Measurements from ENCODE around the gene SEPTIN8. TPM values are rescaled to one million over a fixed set of nuclear protein-coding genes. Genes with fewer than 3 reads are reported as not detected.
"Not testable (repeated sequence)": the region's sequence is repeated elsewhere in the genome, so short reads cannot be mapped to it uniquely, and the experiment has no call there.

SEPTIN8 gene
- total RNA-seq, 1 donor = 3.8 TPM

DNA sequence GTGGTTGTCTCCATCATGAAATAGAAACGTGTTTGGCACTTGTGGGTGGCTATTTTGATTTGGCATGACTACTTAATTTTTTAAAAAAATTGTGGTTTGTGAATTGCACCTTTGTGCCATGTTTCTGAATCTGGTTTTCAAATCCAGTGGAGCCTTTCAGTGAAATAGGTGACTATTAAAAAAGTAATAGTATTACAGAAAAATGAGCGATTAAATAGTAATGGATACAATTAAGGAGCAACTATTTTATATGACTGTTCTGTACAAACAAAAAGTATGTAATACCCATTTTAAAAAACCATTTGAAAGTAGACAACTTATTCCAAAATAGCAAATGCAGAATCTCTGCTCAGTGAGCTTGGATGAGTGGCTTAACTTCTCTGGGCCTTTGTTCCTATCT lies 39.0 kb upstream of the SEPTIN8 start:
- H3K4me3 ChIP-seq (ENCODE audit: low read length) = no peak overlapping the region
- no peaks in the 10 kb centered on the region for H3K9me3 ChIP-seq (ENCODE audit: low read depth, low read length)
- H3K27me3 ChIP-seq (ENCODE audit: insufficient read depth, low read length) = peaks cover 64% of the 10 kb centered on the region
- peaks cover 34% of the 10 kb centered on the region for H3K4me1 ChIP-seq (ENCODE audit: insufficient read depth, low read length)

DNA sequence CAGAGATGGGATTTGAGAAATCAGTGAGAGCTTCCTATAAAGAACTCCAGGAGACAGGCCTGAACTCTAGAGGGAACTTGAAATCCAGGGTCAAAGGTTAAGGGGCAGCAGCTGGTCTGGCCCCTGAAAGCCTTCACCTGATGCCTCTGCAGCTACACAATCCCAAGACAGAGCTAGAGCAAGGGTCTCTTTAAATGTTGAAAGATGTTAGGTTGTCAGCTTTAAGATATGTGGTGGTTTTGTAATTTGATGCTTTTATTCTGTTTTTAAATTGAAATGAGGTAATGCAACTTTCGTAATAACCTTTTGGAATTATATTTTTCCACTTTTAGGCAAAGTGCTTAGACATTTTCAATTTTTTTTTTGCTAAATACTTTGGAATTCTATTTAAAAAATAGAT lies 38.4 kb upstream of the SEPTIN8 start:
- no peak overlapping the region for H3K4me3 ChIP-seq (ENCODE audit: low read length)
- peaks cover 34% of the 10 kb centered on the region for H3K4me1 ChIP-seq (ENCODE audit: insufficient read depth, low read length)
- H3K9me3 ChIP-seq (ENCODE audit: low read depth, low read length) = no peaks in the 10 kb centered on the region
- H3K27me3 ChIP-seq (ENCODE audit: insufficient read depth, low read length) = peaks cover 64% of the 10 kb centered on the region

DNA sequence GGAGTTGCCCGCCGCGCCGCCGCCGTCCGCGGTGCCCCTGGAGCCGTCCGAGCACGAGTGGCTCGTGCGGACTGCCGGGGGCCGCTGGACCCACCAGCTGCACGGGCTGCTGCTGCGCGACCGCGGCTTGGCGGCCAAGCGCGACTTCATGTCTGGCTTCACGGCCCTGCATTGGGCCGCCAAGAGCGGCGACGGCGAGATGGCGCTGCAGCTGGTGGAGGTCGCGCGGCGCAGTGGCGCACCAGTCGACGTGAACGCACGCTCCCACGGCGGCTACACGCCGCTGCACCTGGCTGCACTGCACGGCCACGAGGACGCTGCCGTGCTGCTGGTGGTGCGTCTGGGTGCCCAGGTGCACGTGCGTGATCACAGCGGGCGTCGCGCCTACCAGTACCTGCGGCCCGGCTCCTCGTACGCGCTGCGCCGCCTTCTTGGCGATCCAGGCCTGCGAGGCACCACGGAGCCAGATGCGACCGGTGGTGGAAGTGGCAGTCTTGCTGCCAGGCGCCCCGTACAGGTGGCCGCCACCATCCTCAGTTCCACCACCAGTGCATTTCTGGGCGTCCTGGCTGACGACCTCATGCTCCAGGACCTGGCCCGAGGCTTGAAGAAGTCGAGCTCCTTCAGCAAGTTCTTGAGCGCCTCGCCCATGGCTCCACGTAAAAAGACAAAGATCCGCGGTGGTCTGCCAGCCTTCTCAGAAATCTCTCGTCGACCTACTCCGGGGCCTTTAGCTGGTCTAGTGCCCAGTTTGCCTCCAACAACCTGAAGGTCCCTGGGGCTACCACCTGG lies 37.7 kb upstream of the SEPTIN8 start:
- Histone ChIP-seq H3K4me3 (ENCODE audit: low read length) (no peak overlapping the region), H3K4me1 (ENCODE audit: insufficient read depth, low read length) (peaks cover 26% of the 10 kb centered on the region), H3K27me3 (ENCODE audit: insufficient read depth, low read length) (peaks cover 65% of the 10 kb centered on the region), H3K9me3 (ENCODE audit: low read depth, low read length) (no peaks in the 10 kb centered on the region)

DNA sequence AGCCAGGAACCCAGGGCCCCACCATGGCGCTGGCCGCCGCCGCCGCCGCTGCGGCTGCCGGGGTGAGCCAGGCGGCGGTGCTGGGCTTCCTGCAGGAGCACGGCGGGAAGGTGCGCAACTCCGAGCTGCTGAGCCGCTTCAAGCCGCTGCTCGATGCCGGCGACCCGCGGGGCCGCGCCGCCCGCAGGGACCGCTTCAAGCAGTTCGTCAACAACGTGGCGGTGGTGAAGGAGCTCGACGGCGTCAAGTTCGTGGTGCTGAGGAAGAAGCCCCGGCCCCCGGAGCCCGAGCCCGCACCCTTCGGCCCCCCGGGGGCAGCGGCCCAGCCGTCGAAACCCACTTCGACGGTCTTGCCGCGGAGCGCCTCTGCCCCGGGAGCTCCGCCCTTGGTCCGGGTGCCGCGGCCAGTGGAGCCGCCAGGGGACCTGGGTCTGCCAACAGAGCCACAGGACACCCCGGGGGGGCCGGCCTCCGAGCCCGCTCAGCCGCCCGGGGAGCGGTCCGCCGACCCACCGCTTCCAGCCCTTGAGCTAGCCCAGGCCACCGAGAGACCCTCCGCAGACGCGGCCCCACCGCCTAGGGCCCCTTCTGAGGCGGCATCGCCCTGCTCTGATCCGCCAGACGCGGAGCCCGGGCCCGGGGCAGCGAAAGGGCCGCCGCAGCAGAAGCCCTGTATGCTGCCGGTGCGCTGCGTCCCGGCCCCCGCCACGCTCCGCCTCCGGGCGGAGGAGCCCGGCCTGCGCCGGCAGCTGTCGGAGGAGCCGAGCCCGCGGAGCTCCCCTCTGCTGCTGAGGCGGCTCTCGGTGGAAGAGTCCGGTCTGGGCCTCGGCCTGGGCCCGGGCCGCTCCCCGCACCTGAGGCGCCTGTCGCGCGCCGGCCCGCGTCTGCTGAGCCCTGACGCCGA lies 36.8 kb upstream of the SEPTIN8 start:
- Histone ChIP-seq H3K27me3 (ENCODE audit: insufficient read depth, low read length) (peaks cover 65% of the 10 kb centered on the region), H3K4me3 (ENCODE audit: low read length) (no peak overlapping the region), H3K9me3 (ENCODE audit: low read depth, low read length) (no peaks in the 10 kb centered on the region), H3K4me1 (ENCODE audit: insufficient read depth, low read length) (peaks cover 21% of the 10 kb centered on the region)

DNA sequence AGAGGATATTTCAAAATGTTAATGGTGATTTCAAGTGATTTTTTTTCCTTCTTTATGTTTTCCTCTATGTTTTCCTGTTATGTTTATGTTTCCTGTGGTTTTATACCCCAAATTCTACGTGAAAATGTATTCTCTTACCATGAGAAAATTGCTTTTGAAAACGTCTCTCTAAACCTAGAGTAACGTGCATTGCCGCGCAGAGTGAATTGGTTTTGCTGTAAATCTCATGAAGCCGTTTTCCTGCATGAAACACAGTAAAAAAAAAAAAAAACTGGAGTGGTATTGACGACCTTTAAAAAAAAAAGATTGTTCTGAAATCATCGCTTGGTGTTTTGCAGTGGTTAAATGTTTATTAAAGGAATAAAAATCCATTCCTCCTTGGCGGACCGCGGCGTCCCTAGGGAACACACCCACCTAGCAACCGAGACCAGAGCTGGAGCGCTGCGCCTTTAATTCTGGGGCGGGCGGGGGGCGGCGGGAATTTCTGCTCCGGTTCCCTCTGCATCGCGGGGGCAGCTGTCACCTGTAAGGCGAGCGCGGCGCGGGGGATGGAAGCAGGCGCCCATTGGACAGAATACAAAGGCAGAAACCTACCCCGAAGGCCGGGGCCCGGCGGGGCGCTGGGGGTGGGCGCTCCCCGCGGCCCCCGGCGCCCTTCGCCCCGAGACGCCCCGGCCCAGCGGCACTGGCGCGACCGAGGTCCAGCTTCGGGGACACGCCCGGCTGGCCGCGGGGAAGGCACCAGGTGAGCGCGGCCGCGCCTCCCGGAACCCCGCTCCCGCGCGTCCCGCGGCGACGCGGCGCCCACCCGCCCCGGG lies 36.0 kb upstream of the SEPTIN8 start, which contains the start of gene SOWAHA:
TSS of gene SOWAHA (plus strand) at position 522 of the 818 bp plus-strand sequence. CDS start 320 bp downstream, outside the sequence.
- Histone ChIP-seq H3K4me3 (ENCODE audit: low read length) (no peak within 1 kb of the TSS), H3K9me3 (ENCODE audit: low read depth, low read length) (no peaks in the 10 kb centered on the region), H3K27me3 (ENCODE audit: insufficient read depth, low read length) (peaks cover 66% of the 10 kb centered on the region), H3K4me1 (ENCODE audit: insufficient read depth, low read length) (peaks cover 21% of the 10 kb centered on the region)

DNA sequence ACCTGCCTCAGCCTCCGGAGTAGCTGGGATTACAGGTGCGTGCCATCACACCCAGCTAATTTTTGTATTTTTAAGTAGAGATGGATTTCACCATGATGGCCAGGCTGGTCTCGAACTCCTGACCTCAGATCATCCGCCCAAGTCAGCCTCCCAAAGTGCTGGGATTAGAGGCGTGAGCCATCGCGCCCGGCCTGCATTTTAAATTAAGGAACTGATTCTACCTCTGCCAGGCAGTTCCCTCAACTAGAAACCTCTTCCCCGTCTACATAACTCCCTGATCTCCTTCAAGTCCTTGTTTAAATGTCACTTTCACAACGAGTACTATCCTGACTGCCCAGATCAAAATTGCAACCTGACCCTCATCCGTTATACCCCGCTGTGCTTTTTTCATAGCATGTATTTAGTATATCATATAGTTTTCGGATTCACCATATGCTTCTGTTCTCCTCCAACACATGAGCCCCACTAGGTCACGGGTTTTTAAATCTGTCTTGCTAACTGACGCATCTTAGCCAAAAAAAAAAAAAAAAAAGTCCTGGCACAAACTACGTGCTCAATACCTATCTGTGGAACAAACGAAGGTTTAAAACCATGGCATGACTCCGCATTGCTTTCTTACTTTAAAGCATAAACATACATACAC lies 35.2 kb upstream of the SEPTIN8 start:
- Histone ChIP-seq H3K27me3 (ENCODE audit: insufficient read depth, low read length) (peaks cover 62% of the 10 kb centered on the region), H3K4me3 (ENCODE audit: low read length) (no peak overlapping the region), H3K9me3 (ENCODE audit: low read depth, low read length) (no peaks in the 10 kb centered on the region), H3K4me1 (ENCODE audit: insufficient read depth, low read length) (peaks cover 21% of the 10 kb centered on the region)

DNA sequence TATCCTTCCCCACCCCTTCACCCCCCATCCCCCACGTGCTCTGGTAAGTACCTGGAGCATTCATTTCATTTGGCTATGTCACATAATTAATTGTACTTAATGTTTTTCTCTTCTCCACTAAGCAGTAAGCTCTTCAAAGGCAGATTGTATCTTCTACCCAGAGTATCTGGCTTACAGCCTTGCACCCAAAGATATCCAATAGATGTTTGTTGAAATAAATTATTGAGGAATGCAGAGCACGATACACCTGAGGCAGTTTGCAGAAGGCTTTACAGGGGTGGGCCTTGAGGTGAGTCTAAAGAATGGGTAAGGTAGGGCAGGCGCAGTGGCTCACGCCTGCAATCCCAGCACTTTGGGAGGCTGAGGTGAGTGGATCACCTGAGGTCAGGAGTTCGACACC lies 33.6 kb upstream of the SEPTIN8 start:
- Histone ChIP-seq H3K4me3 (ENCODE audit: low read length) (no peak overlapping the region), H3K27me3 (ENCODE audit: insufficient read depth, low read length) (peaks cover 64% of the 10 kb centered on the region), H3K9me3 (ENCODE audit: low read depth, low read length) (no peaks in the 10 kb centered on the region), H3K4me1 (ENCODE audit: insufficient read depth, low read length) (peaks cover 21% of the 10 kb centered on the region)

DNA sequence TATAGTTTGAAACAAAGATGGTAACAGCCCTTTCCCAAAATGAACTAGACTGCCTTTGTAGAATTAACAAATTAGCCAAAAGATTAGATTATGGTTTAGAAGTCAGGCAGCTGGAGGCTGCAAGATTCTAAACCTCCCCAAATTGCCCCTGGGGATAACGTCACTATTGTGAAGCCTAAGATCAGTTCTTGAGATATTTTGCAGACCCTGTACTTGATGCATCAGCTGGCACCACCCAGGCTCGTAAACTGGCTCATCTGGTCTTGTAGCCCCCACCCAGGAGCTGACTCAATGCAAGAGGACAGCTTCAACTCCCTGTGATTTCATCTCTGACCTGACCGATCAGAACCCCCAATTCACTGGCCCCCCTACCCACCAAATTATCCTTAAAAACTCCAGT lies 31.8 kb upstream of the SEPTIN8 start:
- no peaks in the 10 kb centered on the region for H3K9me3 ChIP-seq (ENCODE audit: low read depth, low read length)
- H3K27me3 ChIP-seq (ENCODE audit: insufficient read depth, low read length) = peaks cover 49% of the 10 kb centered on the region
- H3K4me1 ChIP-seq (ENCODE audit: insufficient read depth, low read length) = peaks cover 18% of the 10 kb centered on the region
- H3K4me3 ChIP-seq (ENCODE audit: low read length) = no peak overlapping the region

DNA sequence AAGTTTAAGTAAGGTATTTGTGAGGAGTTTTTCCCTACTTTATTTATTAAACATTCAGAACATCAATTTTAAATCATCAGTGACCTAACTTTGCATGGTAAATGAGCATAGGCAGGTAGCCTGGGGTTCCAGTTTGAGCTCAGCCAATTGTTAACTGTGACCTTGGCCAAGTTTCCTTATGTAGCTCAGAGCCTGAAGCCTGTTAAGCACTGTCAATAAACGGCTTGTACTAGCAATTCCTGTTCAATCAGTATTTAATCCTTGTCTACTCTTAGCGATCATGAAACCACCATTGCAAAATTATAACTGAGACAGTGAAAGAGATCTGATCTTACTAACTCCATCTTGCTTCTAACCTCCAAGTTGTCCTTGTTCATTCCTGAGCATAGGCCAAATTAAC lies 31.4 kb upstream of the SEPTIN8 start:
- Histone ChIP-seq H3K4me3 (ENCODE audit: low read length) (no peak overlapping the region), H3K9me3 (ENCODE audit: low read depth, low read length) (no peaks in the 10 kb centered on the region), H3K27me3 (ENCODE audit: insufficient read depth, low read length) (peaks cover 47% of the 10 kb centered on the region), H3K4me1 (ENCODE audit: insufficient read depth, low read length) (peaks cover 14% of the 10 kb centered on the region)

DNA sequence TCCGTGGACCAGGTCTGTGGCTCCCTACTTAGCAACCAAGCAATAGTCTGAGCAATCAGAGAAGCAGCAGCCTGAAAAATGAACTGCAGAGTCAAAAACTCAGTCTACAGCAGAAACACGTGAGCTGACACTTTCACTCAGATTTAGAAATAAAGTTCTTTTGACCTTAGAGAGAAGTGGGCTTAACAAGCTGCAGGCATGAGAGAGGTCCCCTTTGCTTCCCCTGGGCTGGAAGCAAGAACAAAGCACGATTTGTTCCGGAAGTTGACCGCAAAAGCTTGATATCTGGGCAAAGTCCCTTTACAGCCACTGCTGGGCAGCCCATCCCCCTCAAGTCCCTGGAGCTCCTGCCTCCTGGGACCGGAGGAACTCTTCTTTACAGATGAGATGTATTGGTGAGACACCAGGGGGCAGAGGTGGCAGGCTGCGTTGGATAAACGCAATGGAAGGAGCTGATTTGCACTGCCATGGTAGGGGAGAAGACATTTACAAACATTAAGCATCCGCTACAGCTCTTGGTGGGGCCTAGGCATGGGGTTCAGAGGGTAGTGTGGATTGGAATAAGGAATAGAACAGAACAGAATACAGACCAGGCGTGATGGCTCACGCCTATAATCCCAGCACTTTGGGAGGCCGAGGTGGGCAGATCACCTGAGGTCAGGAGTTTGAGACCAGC lies 30.3 kb upstream of the SEPTIN8 start:
- Histone ChIP-seq H3K9me3 (ENCODE audit: low read depth, low read length) (no peaks in the 10 kb centered on the region), H3K4me1 (ENCODE audit: insufficient read depth, low read length) (peaks cover 5% of the 10 kb centered on the region), H3K27me3 (ENCODE audit: insufficient read depth, low read length) (peaks cover 41% of the 10 kb centered on the region), H3K4me3 (ENCODE audit: low read length) (no peak overlapping the region)

DNA sequence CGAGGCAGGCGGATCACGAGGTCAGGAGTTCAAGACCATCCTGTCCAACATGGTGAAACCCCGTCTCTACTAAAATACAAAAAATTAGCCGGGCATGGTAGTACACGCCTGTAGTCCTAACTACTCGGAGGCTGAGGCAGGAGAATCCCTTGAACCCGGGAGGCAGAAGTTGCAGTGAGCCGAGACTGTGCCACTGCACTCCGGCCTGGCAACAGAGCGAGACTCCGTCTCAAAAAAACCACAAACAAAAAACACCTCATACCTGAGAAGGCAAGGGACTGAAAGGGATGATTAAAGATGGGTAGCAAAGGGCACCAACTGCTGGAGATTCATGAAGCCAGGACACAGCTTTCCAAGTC lies 29.7 kb upstream of the SEPTIN8 start:
- peaks cover 40% of the 10 kb centered on the region for H3K27me3 ChIP-seq (ENCODE audit: insufficient read depth, low read length)
- not testable (repeated sequence) for H3K9me3 ChIP-seq (ENCODE audit: low read depth, low read length); H3K4me1 ChIP-seq (ENCODE audit: insufficient read depth, low read length); H3K4me3 ChIP-seq (ENCODE audit: low read length)

DNA sequence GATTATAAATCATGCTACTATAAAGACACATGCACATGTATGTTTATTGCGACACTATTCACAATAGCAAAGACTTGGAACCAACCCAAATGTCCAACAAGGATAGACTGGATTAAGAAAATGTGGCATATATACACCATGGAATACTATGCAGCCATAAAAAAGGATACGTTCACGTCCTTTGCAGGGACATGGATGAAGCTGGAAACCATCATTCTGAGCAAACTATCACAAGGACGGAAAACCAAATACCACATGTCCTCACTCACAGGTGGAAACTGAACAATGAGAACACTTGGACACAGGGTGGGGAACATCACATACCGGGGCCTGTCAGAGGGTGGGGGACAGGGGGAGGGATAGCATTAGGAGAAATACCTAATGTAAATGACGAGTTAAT lies 28.8 kb upstream of the SEPTIN8 start:
- not testable (repeated sequence) for H3K4me1 ChIP-seq (ENCODE audit: insufficient read depth, low read length); H3K9me3 ChIP-seq (ENCODE audit: low read depth, low read length); H3K4me3 ChIP-seq (ENCODE audit: low read length)
- H3K27me3 ChIP-seq (ENCODE audit: insufficient read depth, low read length) = peaks cover 39% of the 10 kb centered on the region

DNA sequence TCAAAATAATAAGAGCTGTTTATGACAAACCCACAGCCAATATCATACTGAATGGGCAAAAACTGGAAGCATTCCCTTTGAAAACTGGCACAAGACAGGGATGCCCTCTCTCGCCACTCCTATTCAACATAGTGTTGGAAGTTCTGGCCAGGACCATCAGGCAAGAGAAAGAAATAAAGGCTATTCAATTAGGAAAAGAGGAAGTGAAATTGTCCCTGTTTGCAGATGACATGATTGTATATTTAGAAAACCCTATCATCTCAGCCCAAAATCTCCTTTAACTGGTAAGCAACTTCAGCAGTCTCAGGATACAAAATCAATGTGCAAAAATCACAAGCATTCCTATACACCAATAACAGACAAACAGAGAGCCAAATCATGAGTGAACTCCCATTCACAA lies 27.2 kb upstream of the SEPTIN8 start:
- not testable (repeated sequence) for H3K9me3 ChIP-seq (ENCODE audit: low read depth, low read length); H3K4me1 ChIP-seq (ENCODE audit: insufficient read depth, low read length); H3K4me3 ChIP-seq (ENCODE audit: low read length)
- peaks cover 29% of the 10 kb centered on the region for H3K27me3 ChIP-seq (ENCODE audit: insufficient read depth, low read length)

DNA sequence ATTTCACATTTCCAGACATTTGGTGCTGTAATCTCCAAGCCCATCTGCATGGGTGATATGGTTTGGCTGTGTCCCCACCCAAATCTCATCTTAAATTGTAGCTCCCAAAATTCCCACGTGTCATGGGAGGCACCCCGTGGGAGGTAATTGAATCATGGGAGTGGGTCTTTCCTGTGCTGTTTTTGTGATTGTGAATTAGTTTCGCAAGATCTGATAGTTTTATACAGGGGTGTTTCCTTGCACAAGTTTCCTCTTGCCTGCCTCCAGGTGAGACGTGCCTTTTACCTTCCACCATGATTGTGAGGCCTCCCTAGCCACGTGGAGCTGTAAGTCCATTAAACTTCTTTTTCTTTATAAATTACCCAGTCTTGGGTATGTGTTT lies 25.6 kb upstream of the SEPTIN8 start:
- peaks cover 21% of the 10 kb centered on the region for H3K27me3 ChIP-seq (ENCODE audit: insufficient read depth, low read length)
- not testable (repeated sequence) for H3K9me3 ChIP-seq (ENCODE audit: low read depth, low read length); H3K4me1 ChIP-seq (ENCODE audit: insufficient read depth, low read length); H3K4me3 ChIP-seq (ENCODE audit: low read length)
